ENCODE results near the gene PRDX1.

PRDX1 gene

GRCh38 chr1:45521413-45522323 lies at the start of gene PRDX1:
Gene PRDX1, minus strand, starts transcription at chr1:45521884. Its CDS starts 2,841 bp downstream, at chr1:45519043.
- TF ChIP-seq CTCF (IDR thresholded peaks at IDR 0.05; ENCODE audit: low read depth, low read length), result peak; percentile 2
- peak within 1 kb of the TSS; percentile 98 for H3K4me3 ChIP-seq (ENCODE audit: low read depth, low read length)
- DNase-seq (ENCODE audit: low read depth, low spot score), result peak; percentile 96
- in situ Hi-C loops (cut with HindIII; ENCODE audit: low sequenced_read_pairs), result no loop called here

DNA sequence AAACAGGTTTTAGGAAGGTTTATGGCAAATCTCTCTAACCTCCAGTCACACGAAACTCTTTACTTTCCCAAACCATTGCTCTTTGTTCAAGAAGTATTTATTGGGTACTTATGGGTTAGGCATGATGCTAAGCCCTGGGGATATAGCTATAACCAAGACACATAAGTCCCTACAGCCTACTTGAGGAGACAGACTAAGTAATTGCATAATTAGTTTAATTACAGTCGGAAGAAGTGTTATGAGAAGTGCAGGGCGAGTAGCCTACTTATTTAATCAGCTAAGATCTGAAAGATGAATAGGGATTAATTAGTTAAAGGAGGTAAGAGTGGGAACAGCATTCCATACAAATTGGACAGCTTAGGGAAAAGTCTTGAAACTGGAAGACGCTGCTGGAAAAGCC lies 48.9 kb upstream of the PRDX1 start:
- DNase-seq (ENCODE audit: low read depth, low spot score), result no peak
- no peak for TF ChIP-seq CTCF (IDR thresholded peaks at IDR 0.05; ENCODE audit: low read depth, low read length)
- in situ Hi-C loops (cut with HindIII; ENCODE audit: low sequenced_read_pairs), result no loop called here
- no peak overlapping the region for H3K4me3 ChIP-seq (ENCODE audit: low read depth, low read length)

- TF ChIP-seq CTCF (IDR thresholded peaks at IDR 0.05; ENCODE audit: low read depth, low read length), result peak; percentile 97
- no peak overlapping the region for H3K4me3 ChIP-seq (ENCODE audit: low read depth, low read length)
- DNase-seq (ENCODE audit: low read depth, low spot score), result peak; percentile 73
- in situ Hi-C loops (cut with HindIII; ENCODE audit: low sequenced_read_pairs), result no loop called here
Observed at GRCh38 chr1:45569962-45570581, 48.4 kb upstream of the PRDX1 start.

DNA sequence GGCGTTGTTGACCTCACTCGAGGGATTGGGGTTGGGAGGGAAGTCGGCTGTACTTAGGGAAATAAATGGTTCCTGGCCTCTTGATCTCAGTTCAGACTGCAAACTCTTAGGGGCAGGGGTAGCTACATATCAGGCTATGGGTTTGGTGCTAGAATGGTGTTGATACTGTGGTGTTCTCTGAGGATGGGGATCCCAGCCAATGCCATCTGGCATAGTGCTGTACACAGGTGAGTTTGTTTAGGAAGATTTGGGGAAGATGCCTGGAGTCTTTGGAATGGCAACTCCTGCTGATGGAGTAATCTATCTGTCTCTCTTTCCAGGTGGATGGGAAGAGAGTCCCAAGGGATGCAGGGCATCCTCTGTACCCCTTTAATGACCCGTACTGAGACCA lies 47.9 kb upstream of the PRDX1 start:
- H3K4me3 ChIP-seq (ENCODE audit: low read depth, low read length), result no peak overlapping the region
- no peak for DNase-seq (ENCODE audit: low read depth, low spot score)
- no peak for TF ChIP-seq CTCF (IDR thresholded peaks at IDR 0.05; ENCODE audit: low read depth, low read length)
- in situ Hi-C loops (cut with HindIII; ENCODE audit: low sequenced_read_pairs), result no loop called here

GRCh38 chr1:45568421-45568820 lies 46.7 kb upstream of the PRDX1 start:
- in situ Hi-C loops (cut with HindIII; ENCODE audit: low sequenced_read_pairs), result no loop called here
- TF ChIP-seq CTCF (IDR thresholded peaks at IDR 0.05; ENCODE audit: low read depth, low read length), result no peak
- DNase-seq (ENCODE audit: low read depth, low spot score), result no peak
- no peak overlapping the region for H3K4me3 ChIP-seq (ENCODE audit: low read depth, low read length)

DNA sequence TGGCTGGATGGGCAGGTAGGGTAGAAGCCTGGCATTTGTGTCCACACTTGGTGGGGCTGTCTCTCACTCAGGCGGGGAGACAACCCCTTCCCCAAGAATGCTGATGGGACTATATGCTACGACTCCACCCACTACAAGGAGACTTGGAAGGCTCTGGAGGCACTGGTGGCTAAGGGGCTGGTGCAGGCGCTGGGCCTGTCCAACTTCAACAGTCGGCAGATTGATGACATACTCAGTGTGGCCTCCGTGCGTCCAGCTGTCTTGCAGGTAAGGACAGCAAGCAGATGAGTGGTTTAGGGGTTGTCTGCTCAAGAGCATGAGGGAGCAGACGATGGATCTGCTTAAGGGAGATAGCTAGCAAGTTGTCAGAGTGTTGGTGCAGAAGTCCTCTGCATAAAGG lies 46.2 kb upstream of the PRDX1 start:
- TF ChIP-seq CTCF (IDR thresholded peaks at IDR 0.05; ENCODE audit: low read depth, low read length), result no peak
- in situ Hi-C loops (cut with HindIII; ENCODE audit: low sequenced_read_pairs), result no loop called here
- H3K4me3 ChIP-seq (ENCODE audit: low read depth, low read length), result no peak overlapping the region
- DNase-seq (ENCODE audit: low read depth, low spot score), result no peak

All from astrocyte of the spinal cord (primary cell).